Prostate gland (tissue), 2 donors: ENCODE data around the gene DIPK1B.

ENCODE experiments used
- POLR2A ChIP-seq: fragments of 450-650 bp; IDR thresholded peaks from one replicate; pipeline ENCODE4 v1.6.1; 2016; ENCODE audit warnings: antibody characterized with exemption, mild to moderate bottlenecking
- POLR2AphosphoS5 ChIP-seq: sonication (generic); formaldehyde crosslinking; IDR thresholded peaks from one replicate; pipeline ENCODE4 v1.6.1; 2017; ENCODE audit warnings: antibody characterized with exemption
- TF ChIP-seq, protein P1 (sequence below), 4 experiments: fragments of 200-600 bp in 2 of 4; fragments of 450-650 bp in 2 of 4; sonication (generic) in 2 of 4; IDR thresholded peaks; 1 replicate in 3 of 4; 2 replicates in 1 of 4; pipeline ENCODE4 v1.5.1; 2016 to 2019; ENCODE audit warnings: antibody characterized with exemption in 4 of 4, mild to moderate bottlenecking in 2 of 4, moderate library complexity in 2 of 4

DNA sequence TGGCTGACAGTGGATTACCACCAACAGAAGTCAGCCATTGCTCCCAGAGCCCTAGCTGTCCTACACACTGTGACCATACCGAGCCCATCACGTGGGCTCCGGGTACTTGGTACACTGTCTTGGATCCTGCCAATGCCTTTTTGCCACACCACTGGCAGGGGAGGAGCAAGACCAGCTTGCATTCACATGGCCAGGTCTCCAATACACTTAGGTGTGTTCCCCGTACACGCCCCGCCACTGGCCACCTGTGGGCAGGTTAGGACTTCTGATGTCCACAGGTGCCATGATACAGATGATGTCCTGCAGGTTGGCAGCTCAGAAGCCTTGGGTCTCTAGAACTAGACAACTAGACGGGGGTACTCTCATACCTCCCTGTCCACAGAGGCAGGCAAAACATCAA lies 5.4 kb upstream of the DIPK1B start:
- TF ChIP-seq POLR2A, result no peak
- TF ChIP-seq, protein P1, sequence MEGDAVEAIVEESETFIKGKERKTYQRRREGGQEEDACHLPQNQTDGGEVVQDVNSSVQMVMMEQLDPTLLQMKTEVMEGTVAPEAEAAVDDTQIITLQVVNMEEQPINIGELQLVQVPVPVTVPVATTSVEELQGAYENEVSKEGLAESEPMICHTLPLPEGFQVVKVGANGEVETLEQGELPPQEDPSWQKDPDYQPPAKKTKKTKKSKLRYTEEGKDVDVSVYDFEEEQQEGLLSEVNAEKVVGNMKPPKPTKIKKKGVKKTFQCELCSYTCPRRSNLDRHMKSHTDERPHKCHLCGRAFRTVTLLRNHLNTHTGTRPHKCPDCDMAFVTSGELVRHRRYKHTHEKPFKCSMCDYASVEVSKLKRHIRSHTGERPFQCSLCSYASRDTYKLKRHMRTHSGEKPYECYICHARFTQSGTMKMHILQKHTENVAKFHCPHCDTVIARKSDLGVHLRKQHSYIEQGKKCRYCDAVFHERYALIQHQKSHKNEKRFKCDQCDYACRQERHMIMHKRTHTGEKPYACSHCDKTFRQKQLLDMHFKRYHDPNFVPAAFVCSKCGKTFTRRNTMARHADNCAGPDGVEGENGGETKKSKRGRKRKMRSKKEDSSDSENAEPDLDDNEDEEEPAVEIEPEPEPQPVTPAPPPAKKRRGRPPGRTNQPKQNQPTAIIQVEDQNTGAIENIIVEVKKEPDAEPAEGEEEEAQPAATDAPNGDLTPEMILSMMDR (IDR thresholded peaks at IDR 0.05), result no peak
- no peak for TF ChIP-seq POLR2AphosphoS5
